Measurements from ENCODE around the gene SRSF3. TPM values are rescaled to one million over a fixed set of nuclear protein-coding genes. Genes with fewer than 3 reads are reported as not detected.
A peak's percentile ranks its signal among the peaks of the same experiment; 100 is the strongest.

The SRSF3 gene
- total and polyA plus RNA-seq, 9 of the 15 experiments (the other 6 are each of a cell fraction or from before 2014, with no cell fraction given) = 337 to 1,200 (median 518) TPM

DNA sequence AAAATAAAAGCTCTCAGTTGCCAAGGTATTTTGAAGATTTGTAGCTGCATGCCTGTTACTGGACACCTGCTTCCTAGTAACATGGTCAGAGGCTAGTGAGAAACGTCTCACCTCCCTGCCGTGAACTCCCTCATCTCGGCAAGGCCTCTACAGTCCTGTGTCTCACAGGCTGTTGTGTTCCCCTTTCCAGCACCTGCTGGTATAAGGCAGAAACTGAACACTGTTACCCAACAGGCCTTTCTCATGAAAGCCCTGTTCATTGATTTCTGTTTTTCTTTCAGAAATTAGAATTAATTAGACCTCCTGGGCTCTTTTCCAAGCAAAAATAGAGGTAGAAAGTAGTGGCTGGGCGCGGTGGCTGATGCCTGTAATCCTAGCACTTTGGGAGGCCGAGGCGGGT, 17.6 kb upstream of the SRSF3 start:
- H3K4me1 ChIP-seq (replicated peaks in 1 of 2; ENCODE audit: control insufficient read depth in 2 of 2, insufficient read depth in 2 of 2, low read length in 2 of 2) = peaks cover 16 to 21% of the 10 kb centered on the region in 2 experiments; a peak in 3 of 5 replicates
- no peaks in the 10 kb centered on the region for H3K9me3 ChIP-seq (replicated peaks; ENCODE audit: control insufficient read depth, insufficient read depth, low read depth, low read length)
- no peak overlapping the region for H3K4me3 ChIP-seq
- no TSS peak for BruUV-seq (replicated peaks)
- ATAC-seq = no peak
- H3K9me1 ChIP-seq (ENCODE audit: control insufficient read depth, insufficient read depth, low read length) = no peaks in the 10 kb centered on the region
- H3K9ac ChIP-seq (ENCODE audit: insufficient read depth in 1 of 2, low read depth in 2 of 2, low read length in 2 of 2) = no peak overlapping the region
- no peaks in the 10 kb centered on the region for H4K20me1 ChIP-seq (replicated peaks; ENCODE audit: control insufficient read depth, insufficient read depth, low read length)
- TF ChIP-seq, protein P1, sequence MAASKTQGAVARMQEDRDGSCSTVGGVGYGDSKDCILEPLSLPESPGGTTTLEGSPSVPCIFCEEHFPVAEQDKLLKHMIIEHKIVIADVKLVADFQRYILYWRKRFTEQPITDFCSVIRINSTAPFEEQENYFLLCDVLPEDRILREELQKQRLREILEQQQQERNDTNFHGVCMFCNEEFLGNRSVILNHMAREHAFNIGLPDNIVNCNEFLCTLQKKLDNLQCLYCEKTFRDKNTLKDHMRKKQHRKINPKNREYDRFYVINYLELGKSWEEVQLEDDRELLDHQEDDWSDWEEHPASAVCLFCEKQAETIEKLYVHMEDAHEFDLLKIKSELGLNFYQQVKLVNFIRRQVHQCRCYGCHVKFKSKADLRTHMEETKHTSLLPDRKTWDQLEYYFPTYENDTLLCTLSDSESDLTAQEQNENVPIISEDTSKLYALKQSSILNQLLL (CRISPR knock-in tag; IDR thresholded peaks at IDR 0.05; ENCODE audit: borderline replicate concordance) = no peak
- TF ChIP-seq ZNF436 (CRISPR knock-in tag; IDR thresholded peaks at IDR 0.05) (no peak), NFXL1 (CRISPR knock-in tag; IDR thresholded peaks at IDR 0.05) (no peak), DDX20 (tag; IDR thresholded peaks at IDR 0.05; ENCODE audit: low read depth) (no peak), PTBP1 (IDR thresholded peaks at IDR 0.05; ENCODE audit: low read depth, low read length) (no peak)
- TF ChIP-seq, protein P2, sequence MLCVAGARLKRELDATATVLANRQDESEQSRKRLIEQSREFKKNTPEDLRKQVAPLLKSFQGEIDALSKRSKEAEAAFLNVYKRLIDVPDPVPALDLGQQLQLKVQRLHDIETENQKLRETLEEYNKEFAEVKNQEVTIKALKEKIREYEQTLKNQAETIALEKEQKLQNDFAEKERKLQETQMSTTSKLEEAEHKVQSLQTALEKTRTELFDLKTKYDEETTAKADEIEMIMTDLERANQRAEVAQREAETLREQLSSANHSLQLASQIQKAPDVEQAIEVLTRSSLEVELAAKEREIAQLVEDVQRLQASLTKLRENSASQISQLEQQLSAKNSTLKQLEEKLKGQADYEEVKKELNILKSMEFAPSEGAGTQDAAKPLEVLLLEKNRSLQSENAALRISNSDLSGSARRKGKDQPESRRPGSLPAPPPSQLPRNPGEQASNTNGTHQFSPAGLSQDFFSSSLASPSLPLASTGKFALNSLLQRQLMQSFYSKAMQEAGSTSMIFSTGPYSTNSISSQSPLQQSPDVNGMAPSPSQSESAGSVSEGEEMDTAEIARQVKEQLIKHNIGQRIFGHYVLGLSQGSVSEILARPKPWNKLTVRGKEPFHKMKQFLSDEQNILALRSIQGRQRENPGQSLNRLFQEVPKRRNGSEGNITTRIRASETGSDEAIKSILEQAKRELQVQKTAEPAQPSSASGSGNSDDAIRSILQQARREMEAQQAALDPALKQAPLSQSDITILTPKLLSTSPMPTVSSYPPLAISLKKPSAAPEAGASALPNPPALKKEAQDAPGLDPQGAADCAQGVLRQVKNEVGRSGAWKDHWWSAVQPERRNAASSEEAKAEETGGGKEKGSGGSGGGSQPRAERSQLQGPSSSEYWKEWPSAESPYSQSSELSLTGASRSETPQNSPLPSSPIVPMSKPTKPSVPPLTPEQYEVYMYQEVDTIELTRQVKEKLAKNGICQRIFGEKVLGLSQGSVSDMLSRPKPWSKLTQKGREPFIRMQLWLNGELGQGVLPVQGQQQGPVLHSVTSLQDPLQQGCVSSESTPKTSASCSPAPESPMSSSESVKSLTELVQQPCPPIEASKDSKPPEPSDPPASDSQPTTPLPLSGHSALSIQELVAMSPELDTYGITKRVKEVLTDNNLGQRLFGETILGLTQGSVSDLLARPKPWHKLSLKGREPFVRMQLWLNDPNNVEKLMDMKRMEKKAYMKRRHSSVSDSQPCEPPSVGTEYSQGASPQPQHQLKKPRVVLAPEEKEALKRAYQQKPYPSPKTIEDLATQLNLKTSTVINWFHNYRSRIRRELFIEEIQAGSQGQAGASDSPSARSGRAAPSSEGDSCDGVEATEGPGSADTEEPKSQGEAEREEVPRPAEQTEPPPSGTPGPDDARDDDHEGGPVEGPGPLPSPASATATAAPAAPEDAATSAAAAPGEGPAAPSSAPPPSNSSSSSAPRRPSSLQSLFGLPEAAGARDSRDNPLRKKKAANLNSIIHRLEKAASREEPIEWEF (CRISPR knock-in tag; IDR thresholded peaks at IDR 0.05) = no peak
- TF ChIP-seq, protein P3, sequence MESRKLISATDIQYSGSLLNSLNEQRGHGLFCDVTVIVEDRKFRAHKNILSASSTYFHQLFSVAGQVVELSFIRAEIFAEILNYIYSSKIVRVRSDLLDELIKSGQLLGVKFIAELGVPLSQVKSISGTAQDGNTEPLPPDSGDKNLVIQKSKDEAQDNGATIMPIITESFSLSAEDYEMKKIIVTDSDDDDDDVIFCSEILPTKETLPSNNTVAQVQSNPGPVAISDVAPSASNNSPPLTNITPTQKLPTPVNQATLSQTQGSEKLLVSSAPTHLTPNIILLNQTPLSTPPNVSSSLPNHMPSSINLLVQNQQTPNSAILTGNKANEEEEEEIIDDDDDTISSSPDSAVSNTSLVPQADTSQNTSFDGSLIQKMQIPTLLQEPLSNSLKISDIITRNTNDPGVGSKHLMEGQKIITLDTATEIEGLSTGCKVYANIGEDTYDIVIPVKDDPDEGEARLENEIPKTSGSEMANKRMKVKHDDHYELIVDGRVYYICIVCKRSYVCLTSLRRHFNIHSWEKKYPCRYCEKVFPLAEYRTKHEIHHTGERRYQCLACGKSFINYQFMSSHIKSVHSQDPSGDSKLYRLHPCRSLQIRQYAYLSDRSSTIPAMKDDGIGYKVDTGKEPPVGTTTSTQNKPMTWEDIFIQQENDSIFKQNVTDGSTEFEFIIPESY (CRISPR knock-in tag; IDR thresholded peaks at IDR 0.05) = no peak
- WGBS (ENCODE audit: insufficient coverage, low coverage, missing lambda C conversion rate) = 82% methylated on average over 7 of the region's 7 CpGs
- no peak overlapping the region for H3K4me2 ChIP-seq (ENCODE audit: insufficient read depth, low read length)
- CTCF ChIA-PET (ENCODE audit: low intra/inter-chr PET ratio) = no interaction called here
- no peaks in the 10 kb centered on the region for H3K36me3 ChIP-seq (ENCODE audit: control insufficient read depth, insufficient read depth, low read length)
- no peak for DNase-seq (ENCODE audit: extremely low read depth in 1 of 4, low spot score in 3 of 4)
- H2AFZ ChIP-seq (ENCODE audit: low read depth, low read length) = peak overlapping the region; percentile 6; the same call in 1 of the 2 replicates
- POLR2A ChIA-PET = interaction anchor here (1.0 to 2.5 kb wide), 6 partner anchors 8 to 30 kb away, joined by 3 to 12 read pairs (median 7); partner anchors contain the start of gene SRSF3
- H3K79me2 ChIP-seq (ENCODE audit: control insufficient read depth, insufficient read depth, low read length) = no peaks in the 10 kb centered on the region
- FAIRE-seq = no peak
- intact Hi-C loops (cut with micrococcal nuclease) = no loop called here
- H3K27me3 ChIP-seq (ENCODE audit: control insufficient read depth in 2 of 2, insufficient read depth in 2 of 2, low read length in 2 of 2) = no peaks in the 10 kb centered on the region
- H3K27ac ChIP-seq (ENCODE audit: extremely low read depth, low read depth, low read length) = no peak overlapping the region
- in situ Hi-C loops (cut with MboI) = no loop called here
